ENCODE measurements around the gene NOS1AP.

NOS1AP gene

GRCh38 chr1:162222730-162223129 lies 153.2 kb downstream of the NOS1AP start:
- H3K4me3 ChIP-seq (replicated peaks; ENCODE audit: low read depth, low read length): no peak overlapping the region
- H3K27me3 ChIP-seq (replicated peaks; ENCODE audit: control insufficient read depth, insufficient read depth, low read length): peaks cover 1% of the 10 kb centered on the region; the same call in 1 of the 2 replicates
- H3K36me3 ChIP-seq (ENCODE audit: control insufficient read depth, insufficient read depth, low read length): no peaks in the 10 kb centered on the region
- no peak for DNase-seq (ENCODE audit: extremely low read depth, insufficient read length)
- TF ChIP-seq, protein P1, sequence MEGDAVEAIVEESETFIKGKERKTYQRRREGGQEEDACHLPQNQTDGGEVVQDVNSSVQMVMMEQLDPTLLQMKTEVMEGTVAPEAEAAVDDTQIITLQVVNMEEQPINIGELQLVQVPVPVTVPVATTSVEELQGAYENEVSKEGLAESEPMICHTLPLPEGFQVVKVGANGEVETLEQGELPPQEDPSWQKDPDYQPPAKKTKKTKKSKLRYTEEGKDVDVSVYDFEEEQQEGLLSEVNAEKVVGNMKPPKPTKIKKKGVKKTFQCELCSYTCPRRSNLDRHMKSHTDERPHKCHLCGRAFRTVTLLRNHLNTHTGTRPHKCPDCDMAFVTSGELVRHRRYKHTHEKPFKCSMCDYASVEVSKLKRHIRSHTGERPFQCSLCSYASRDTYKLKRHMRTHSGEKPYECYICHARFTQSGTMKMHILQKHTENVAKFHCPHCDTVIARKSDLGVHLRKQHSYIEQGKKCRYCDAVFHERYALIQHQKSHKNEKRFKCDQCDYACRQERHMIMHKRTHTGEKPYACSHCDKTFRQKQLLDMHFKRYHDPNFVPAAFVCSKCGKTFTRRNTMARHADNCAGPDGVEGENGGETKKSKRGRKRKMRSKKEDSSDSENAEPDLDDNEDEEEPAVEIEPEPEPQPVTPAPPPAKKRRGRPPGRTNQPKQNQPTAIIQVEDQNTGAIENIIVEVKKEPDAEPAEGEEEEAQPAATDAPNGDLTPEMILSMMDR (IDR thresholded peaks at IDR 0.05; ENCODE audit: insufficient read depth, low read length, poor library complexity, severe bottlenecking): no peak

DNA sequence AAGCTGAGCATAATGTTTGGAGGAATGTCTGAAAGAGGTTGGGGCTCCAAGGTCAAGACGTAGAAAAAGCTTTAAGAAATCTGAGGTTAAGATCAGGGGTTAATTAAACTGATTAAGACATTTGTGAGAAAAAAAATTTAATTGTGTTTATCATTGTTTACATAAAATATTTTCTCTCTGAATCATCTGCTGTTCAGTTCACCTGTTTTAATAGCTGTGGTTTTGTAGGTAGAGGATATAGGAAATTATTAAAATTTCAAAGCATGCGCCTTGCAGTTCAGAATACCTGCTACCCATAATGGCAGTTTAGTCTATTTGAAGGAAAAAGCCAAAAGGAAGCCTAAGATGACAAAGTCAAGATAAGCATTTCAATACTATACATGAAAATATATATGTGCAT lies 154.0 kb downstream of the NOS1AP start:
- Histone ChIP-seq H3K4me3 (replicated peaks; ENCODE audit: low read depth, low read length) (no peak overlapping the region), H3K36me3 (ENCODE audit: control insufficient read depth, insufficient read depth, low read length) (no peaks in the 10 kb centered on the region), H3K27me3 (replicated peaks; ENCODE audit: control insufficient read depth, insufficient read depth, low read length) (peaks cover 1% of the 10 kb centered on the region; the same call in 1 of the 2 replicates)
- no peak for DNase-seq (ENCODE audit: extremely low read depth, insufficient read length)
- TF ChIP-seq, protein P1 (IDR thresholded peaks at IDR 0.05; ENCODE audit: insufficient read depth, low read length, poor library complexity, severe bottlenecking): no peak

GRCh38 chr1:162224267-162224666 lies 154.8 kb downstream of the NOS1AP start:
- TF ChIP-seq, protein P1 (IDR thresholded peaks at IDR 0.05; ENCODE audit: insufficient read depth, low read length, poor library complexity, severe bottlenecking): no peak
- no peak overlapping the region for H3K4me3 ChIP-seq (replicated peaks; ENCODE audit: low read depth, low read length)
- no peak for DNase-seq (ENCODE audit: extremely low read depth, insufficient read length)
- peaks cover 1% of the 10 kb centered on the region; the same call in 1 of the 2 replicates for H3K27me3 ChIP-seq (replicated peaks; ENCODE audit: control insufficient read depth, insufficient read depth, low read length)
- no peaks in the 10 kb centered on the region for H3K36me3 ChIP-seq (ENCODE audit: control insufficient read depth, insufficient read depth, low read length)

DNA sequence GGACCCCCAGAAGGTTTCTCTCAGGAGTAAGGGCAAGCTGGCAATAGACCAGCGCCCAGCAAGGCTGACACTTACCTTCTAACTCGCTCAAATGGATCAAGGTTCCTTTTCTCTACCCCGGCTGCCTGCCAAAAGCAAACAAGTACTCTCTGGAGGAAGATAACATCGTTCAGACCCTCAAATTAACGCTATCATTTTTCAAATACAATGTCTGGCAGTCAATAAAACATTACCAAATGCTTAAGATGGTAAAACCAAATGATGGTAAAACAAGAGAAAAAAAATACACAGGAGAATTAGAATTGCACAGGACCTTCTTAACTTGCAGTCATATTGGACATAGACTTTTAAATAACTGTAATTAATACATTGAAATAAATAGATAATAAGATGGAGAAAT lies 159.1 kb downstream of the NOS1AP start:
- no peak for DNase-seq (ENCODE audit: extremely low read depth, insufficient read length)
- H3K27me3 ChIP-seq (replicated peaks; ENCODE audit: control insufficient read depth, insufficient read depth, low read length): no peaks in the 10 kb centered on the region
- TF ChIP-seq, protein P1 (IDR thresholded peaks at IDR 0.05; ENCODE audit: insufficient read depth, low read length, poor library complexity, severe bottlenecking): no peak
- no peaks in the 10 kb centered on the region for H3K36me3 ChIP-seq (ENCODE audit: control insufficient read depth, insufficient read depth, low read length)
- no peak overlapping the region for H3K4me3 ChIP-seq (replicated peaks; ENCODE audit: low read depth, low read length)

DNA sequence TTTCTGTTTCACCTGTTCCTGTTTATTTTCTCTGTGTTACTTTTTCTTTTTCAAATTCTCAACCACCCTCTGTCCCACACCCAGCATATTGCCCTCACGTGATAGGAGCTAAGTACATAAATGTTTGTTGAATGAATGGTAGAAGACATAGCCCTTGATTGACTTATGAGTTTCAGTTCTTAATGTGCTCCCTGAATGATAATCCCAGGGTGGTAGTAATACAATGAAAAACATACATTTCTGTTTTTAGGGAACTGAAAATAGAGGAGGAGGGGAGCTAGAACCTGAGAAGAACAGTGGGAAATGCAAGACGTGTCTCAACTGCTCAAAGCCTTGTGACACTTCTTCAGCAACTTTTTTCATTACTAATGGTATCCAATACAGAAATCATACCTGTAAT lies 160.1 kb downstream of the NOS1AP start:
- no peak for DNase-seq (ENCODE audit: extremely low read depth, insufficient read length)
- TF ChIP-seq, protein P1 (IDR thresholded peaks at IDR 0.05; ENCODE audit: insufficient read depth, low read length, poor library complexity, severe bottlenecking): no peak
- Histone ChIP-seq H3K36me3 (ENCODE audit: control insufficient read depth, insufficient read depth, low read length) (no peaks in the 10 kb centered on the region), H3K27me3 (replicated peaks; ENCODE audit: control insufficient read depth, insufficient read depth, low read length) (no peaks in the 10 kb centered on the region), H3K4me3 (replicated peaks; ENCODE audit: low read depth, low read length) (no peak overlapping the region)

DNA sequence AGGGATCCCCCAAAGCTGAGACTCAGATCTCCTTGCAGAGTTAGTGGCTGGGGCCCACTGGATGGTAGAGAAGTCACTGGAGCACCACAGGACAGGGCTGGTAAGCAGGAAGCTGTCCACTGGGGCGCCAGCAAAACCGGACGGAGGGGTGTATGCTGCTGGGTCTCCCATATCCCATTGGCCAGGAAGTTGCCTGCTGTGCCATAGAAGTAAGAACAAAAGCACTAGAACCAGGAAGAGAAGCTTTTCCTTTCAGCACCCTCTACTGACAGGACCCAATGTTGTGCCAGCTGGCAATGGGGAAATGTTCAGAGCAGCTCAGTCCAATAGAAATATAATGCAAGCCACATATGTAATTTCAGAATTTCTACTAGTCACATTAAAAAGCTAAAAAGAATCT lies 160.6 kb downstream of the NOS1AP start:
- H3K27me3 ChIP-seq (replicated peaks; ENCODE audit: control insufficient read depth, insufficient read depth, low read length): no peaks in the 10 kb centered on the region
- H3K36me3 ChIP-seq (ENCODE audit: control insufficient read depth, insufficient read depth, low read length): no peaks in the 10 kb centered on the region
- no peak overlapping the region for H3K4me3 ChIP-seq (replicated peaks; ENCODE audit: low read depth, low read length)
- TF ChIP-seq, protein P1 (IDR thresholded peaks at IDR 0.05; ENCODE audit: insufficient read depth, low read length, poor library complexity, severe bottlenecking): peak; percentile 9
- no peak for DNase-seq (ENCODE audit: extremely low read depth, insufficient read length)
